HG03060 (cell line): Measurements from ENCODE around the gene SCN7A.

Experiments used
- ATAC-seq: cut with Tn5 transposase; IDR thresholded peaks from one replicate; pipeline ENCODE4 v1.9.1; 2021; ENCODE audit warnings: low read depth, moderate number of reproducible peaks; ENCODE audit not compliant: unreplicated experiment

Gene SCN7A

DNA sequence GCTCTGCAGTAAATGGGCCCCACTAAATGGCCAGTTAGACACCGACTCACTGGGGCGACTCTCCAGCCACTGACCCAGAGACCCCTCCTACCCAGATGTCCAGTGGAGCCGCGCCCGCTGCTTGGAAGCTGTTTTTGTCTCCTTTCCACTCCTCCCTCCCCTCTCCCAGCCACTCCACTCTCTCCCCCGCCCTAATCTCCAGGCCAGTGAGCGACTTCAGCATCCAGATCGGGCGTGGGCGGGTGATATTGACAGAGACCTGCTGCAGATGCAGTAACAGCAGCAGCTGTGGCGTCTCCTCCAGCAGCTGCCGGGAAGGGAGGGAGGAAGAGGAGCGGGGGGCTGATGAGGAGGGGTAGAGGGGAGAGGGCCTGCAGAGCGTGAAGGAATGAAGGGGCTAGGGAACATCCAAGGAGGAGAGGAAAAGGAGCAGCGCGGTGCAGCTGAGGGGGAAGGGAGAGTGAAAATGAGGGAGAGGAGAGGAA, at the start of gene SCN7A:
Gene SCN7A, minus strand, starts transcription at position 110 of the 485 bp plus-strand sequence. CDS start 16,553 bp downstream, outside the sequence.
- no peak for ATAC-seq

GRCh38 chr2:166539340-166540162, 45.5 kb upstream of the SCN7A start:
- ATAC-seq = peak; percentile 91

DNA sequence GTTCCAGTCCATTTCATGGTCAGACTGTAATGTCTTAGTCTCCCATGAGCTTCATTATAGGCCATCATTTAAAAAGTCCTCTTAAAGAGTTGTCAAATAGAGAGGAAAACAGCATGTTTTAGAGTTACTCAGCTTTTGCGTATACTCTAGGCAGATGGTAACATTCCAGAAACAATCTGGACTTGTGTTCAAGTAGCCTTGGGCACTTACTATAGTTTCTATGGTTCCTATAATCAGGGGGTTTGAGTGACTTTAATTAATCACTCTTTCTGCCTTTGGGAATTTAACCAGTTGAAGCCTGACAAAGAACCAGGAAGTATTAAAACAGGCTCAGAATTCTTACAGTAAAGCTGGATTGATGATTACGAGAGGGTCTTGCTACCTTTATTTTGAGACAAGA, 42.1 kb upstream of the SCN7A start:
- ATAC-seq = no peak

DNA sequence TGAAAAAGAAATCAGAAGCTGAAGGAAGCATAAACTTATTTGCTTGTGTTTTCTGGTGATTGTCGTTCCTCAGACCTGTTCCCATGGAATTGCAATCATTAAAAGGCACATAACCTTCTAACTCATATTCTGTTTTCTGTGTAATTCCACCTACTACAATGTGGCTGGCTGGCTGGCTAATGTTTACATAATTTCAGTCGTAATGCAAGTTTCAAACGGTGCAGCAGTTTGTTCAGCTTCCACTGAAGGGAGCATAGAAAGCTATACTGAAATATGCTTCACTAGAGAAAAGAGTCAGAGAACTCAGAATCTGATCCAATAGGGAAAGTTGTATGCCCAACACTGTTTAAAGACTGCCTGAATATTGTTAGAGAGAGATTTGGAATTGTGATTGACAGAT, 27.1 kb upstream of the SCN7A start:
- no peak for ATAC-seq

DNA sequence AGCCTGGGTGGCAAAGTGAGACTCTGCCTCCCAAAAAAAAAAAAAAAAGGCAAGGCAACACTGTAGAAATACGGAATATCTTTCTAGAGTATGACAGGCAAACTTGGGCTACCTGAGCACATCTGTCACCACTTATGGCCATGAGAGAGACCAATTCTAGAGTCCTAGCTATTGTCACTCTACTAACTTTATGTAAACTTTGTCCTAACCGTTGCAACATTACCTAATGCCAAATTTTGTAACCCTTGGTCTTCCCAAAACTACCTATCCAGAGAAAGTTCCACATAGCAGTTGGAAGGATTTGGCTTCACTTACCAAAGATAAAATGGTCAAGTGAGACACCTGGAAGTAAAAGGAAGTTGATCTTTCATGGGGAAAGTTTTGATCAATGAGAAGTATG, 26.6 kb upstream of the SCN7A start:
- no peak for ATAC-seq

- ATAC-seq = no peak
These were observed 25.4 kb upstream of the SCN7A start for GRCh38 chr2:166519391-166519962.

GRCh38 chr2:166518634-166519390, 24.8 kb upstream of the SCN7A start:
- no peak for ATAC-seq

DNA sequence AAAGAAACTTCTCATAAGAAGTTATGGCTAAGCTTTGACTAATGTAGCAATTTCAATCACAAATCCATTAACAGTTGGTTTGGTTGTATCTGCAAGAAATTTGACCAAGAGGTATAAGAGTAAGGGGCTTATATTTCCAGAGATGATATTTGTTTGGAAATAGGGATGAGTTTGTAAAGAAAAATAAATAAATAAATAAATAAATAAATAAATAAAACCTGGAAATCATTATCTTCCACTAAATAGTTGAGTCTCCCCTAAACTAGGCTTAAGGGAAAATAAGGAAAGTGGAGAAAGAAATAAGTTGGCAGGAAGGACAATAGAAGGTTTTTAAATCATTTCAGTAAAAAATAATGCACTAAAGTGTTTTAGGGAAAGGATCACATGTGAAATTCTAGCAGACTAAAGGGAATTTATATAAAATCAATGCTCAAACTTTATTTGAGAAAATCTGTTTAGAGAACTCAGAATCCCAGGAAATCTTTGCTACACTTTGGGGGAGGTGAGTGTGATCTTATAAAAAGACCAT, 23.5 kb upstream of the SCN7A start:
- no peak for ATAC-seq

DNA sequence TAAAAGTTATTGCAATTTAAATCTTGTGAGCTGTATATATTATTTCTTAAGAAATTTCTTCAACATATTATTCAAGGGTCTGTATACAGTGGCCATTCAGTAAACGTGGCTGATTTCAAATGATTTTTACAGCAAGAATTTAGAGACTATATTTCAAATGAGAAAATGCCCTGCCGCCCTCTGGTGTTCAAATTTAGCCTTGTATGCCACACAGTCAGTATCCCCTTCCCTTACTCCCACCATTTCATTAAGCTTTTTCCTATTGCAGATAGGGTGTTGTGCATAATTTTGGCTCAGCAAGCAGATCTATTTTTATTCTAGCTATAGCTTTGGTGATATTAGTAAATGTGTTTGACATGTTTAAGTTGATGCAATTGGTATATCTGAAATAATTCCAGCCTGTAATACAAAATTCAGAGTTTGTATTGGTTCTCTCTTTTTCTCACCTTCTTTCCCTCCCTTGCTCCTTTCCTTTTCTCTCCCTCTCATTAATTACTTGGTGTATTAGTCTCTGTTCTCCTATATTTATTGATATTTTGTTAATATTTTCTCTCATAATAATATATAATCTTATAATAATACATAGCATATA, 22.8 kb upstream of the SCN7A start:
- no peak for ATAC-seq

- ATAC-seq = no peak
These were observed 19.9 kb upstream of the SCN7A start for GRCh38 chr2:166513952-166514351.

DNA sequence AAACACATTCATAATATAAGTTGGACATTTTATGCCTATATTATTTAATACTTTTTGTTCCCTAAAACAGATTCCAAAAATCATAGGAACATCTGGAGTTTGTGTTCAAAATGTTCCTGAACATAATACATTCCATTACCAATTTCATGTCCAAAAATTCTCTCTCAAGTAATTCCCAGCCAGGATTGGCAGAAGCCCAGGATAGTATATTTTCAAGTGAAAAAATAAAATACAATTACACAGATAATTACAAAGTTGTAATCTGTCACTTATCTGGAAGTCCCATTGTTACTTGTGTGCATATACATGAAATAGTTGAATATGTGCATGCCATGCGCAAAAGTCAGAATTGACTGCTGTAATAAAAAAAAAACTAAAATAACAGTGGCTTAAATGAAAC, 5.2 kb upstream of the SCN7A start:
- no peak for ATAC-seq

GRCh38 chr2:166491461-166491860, 2.6 kb downstream of the SCN7A start:
- ATAC-seq = no peak

- ATAC-seq = no peak
These were observed 6.9 kb downstream of the SCN7A start for GRCh38 chr2:166487171-166487570.

DNA sequence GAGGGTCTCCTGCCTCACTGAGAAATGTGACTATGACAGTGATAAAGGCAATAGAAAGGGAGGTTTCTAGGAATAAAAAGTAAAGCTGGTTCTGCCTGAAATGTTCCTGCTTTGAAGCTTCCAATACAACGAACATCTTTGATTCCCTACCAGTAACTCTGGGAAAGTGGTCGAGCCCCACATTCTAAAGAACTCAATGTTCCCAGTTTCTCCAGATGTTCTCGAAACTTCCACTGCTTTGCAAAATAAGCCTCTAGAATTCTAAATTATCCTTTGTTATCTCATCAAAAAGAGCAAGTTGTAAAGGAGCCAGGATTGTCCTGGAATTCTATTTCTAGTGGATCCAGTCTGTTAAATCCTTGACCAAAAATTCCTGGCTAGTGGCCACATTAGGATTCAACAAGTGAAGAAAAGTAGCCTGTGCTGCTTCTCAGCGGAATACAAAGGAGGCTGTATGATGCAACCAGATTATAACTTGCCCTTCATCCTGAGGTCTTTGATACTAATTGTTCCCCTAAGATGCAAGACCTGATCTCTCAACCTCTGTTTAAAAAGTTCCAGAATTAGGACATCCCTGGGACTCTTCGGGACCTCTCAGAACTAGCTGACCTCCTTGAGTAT, 8.4 kb downstream of the SCN7A start:
- ATAC-seq = no peak

- ATAC-seq = no peak
These were observed 21.7 kb downstream of the SCN7A start for GRCh38 chr2:166472332-166472731.

- no peak for ATAC-seq
These were observed 25.7 kb downstream of the SCN7A start for GRCh38 chr2:166468124-166469024.

- no peak for ATAC-seq
These were observed 29.9 kb downstream of the SCN7A start for GRCh38 chr2:166464187-166464586.

- no peak for ATAC-seq
These were observed 30.4 kb downstream of the SCN7A start for GRCh38 chr2:166463640-166464039.

DNA sequence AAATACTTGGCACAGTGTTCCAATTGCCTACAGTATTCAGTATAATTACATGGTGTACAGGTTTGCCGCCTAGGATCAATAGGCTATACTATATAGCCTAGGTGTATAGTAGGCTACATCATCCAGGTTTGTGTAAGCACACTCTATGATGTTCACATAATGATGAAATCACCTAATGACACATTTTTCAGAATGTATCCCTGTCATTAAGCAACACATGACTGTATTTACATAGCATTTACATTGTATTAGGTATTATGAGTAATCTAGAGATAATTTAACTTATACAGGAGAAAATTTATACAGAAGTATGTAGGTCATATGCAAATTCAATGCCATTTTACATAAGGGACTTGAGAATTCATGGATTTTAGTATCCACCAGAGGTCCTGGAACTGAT, 35.4 kb downstream of the SCN7A start:
- no peak for ATAC-seq
